DMS53 treated with DMSO at 0.1 percent for 48 hours (cell line): ENCODE results near the gene SKIC8.

ENCODE experiments used
- DNase-seq: peaks from one replicate; lab custom pipeline; 2025; ENCODE audit not compliant: unreplicated experiment; lab: John Stamatoyannopoulos, UW

The SKIC8 gene

DNA sequence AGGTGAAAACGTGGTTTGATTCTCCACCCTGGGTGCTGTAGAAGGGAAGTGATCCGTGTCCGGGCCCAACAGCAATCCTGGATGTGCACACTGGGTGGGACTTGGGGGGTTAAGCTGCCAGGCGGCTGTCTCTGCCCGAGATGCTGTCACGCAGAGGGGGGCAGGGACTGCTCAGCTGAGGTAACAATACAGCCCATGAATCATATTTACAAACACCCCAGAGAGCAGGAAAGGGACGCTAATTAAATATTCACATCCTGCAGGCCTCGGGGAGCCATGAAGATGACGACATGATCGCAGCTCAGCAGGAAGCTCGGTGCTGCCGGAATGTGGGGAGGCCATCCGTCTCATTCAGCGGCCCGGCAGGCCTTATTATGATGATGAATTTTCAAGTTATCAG lies 22.8 kb upstream of the SKIC8 start:
- peak; percentile 41 for DNase-seq

DNA sequence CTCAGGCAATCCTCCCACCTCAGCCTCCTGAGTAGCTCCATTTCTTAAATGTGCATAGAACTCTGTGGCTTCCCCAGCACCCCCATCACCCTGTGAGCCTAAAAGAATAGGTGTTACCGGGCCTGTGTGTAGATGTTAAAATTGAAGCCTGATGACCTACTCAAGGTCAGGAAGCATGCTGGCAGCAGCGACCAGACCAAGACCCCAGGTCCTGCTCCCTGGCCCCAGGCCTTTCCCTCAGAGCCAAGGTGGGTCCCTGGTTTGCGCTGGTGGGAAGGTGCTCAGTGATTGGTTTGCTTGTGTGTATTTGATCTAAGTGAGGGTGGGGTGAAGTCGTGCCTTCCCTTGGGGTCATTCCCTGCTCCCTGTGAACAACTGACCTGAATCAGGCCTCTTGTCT lies 22.4 kb upstream of the SKIC8 start:
- DNase-seq: no peak

DNA sequence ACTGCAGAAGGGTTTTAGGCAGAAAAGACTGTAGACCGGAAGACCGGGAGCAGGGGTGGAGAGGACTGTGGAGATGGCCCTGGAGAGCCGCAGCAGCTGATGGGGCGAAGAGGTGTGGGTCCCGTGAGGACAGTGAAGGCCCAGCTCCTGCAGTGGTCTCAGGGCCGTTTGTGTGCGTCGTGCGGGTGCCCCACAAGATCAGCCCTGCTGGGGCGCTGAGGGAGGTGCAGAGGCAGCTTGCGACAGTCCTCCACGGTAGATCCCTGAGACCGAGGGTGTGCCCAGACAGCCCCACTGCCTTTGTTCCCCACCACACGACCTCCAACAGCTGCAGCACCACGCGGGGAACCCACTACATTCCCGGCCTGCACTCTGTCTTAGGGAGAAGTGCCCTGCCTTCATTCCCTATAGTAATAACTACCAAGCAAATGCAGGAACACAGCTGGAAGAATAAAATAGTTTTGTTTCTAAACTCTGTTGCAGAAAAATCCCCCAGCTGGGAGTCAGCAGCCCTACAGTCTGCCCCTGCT lies 21.7 kb upstream of the SKIC8 start:
- DNase-seq: no peak

DNA sequence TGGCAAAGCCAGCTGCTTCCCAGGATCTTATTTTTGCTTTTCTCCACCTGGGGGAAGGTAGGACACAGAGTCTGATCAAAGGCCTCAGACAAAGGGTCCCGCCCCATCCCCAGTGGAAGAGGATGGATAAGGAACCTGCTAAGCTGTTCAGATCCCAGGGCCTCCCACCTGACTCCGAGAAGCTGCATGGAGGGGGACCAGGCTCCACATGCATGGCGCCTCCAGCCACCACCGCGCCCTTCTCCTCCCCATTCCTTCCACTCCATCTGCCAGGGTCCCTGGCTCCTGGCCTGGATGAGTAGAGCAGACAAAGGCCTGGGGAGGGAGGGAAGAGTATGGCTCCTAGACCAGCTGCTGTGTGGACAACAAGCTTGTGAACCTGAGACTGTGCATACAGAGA lies 20.8 kb upstream of the SKIC8 start:
- DNase-seq: no peak

DNA sequence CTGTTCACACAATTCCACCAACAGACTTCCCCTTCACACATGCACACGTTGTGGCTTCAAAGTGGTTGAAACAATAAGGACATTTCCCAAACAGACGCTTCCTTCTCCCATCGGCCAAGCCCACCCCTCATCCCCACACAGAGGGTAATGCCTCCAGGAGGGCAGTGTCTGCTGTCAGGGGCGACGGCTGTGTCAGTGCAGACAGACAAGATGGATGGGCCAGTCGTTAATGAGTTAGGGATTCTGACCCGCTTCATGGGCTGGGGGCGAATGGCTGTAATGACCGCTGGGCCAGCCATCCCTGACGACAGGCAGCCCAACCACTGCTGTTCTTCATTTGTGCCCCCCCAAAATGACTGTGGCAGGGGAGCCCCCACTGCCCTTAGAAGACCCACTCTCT lies 20.2 kb upstream of the SKIC8 start:
- no peak for DNase-seq

DNA sequence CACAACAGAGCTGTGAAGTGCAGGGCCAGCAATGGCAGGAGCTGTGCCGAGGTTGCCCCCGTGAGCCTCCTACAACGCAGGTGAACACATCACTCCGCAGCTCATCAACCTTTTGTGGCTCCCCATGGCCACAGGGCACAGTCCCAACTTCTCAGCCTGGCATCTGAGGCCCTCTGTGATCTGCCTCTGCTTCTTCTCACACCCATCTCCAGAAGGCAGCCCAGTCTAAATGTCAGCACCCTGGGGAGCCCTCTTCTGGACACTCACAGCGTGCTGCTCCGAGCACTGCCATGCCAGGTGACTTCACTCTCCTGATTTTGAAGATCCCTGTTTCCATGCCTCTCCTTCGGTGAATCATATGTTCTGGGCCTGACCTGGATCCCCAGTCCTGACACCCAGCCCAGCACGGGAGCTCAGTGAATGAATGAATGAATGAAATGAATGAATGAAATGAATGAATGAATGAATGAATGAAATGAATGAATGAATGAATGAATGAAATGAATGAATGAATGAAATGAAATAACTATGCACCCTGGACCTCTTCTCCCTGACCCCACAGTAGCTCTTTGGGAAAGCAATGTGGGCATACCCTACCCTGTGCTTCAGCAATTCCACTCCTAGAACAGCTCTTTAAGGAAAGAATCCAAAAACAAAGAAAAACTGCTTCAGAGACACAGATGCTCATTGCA lies 17.9 kb upstream of the SKIC8 start:
- DNase-seq: no peak

DNA sequence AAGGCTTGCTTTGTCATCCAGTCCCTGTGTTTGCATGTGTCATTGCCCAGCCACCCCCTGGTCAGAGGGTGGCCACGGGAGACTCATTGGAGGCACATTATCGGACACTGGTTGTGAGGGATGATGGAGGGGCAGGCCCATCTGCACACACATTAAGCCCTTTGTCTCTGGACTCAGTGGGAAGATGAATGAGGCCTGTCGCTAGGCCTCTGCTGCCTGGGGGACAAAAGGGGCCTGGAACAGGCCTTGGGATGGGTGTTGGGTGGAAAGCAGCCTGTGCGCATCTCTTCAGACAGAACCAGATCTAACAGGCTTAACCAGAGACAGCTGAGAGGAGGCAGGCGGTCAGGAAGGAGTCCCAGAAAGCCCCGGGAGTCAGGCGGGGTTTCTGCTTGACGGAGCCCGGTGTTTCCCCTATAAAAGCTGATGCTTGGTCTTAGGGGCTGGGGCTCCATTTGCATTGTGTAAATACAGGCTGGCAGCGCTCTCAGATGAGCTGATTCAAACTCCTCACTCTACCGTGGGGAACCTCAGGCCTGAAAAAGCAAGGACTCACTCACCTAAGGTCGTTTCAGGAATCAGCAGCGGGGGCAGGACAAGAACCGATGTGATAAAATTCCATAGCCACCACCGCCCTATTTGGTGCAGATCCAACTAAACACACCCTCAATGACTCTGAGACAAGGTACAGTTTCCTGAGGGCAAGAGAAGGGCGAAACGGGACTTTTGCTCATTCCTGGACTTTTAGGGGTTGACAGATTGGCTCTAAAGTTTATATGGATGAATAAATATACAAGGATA lies 17.1 kb upstream of the SKIC8 start:
- no peak for DNase-seq

DNA sequence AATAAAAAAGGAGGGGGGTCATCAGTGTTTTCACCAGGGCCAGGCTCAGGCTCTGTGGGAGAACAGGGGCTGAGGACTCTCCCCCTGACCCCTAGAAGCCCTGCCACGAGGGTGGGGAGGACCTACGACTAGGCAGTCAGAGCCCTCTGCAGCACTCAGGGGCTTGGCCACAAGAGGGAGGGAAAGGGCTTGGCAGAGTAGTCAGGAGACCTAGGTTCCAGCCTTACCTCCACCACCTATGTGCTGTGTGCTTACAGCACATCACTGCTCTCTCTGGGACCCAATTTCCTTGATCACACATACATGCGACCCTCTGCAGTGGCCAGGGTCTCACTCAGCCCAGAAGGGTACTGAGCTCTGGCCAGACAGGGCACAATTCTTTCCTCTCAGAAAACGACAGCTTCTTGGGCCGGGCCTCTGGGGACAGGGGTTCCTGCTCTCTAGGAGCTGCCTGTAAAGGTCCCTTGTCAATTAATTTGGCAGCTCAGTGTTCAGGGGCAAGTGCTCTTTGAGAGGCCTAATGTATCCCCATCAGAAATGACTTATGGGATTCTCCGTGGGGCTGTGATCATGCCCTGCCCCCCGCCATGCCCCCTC lies 16.4 kb upstream of the SKIC8 start:
- DNase-seq: no peak

DNA sequence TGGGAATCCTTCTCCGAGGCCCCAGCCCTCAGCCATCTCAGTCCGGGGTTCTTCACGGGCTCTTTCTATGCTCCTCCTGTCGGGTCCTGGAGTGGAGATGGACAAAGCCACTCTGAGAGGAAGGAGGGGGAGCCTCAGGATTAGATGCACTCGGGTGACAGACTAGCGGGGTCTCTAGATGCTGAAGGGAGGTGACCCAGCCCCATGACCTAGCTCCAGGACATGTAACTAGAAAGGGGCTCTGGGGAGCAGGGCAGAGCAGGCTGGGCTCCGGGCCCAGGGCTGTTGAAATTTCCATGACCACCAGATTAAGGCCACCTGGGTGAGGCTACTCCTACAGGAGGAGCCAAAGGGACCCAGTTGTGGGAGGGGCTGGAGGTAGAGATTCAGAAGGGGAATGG lies 14.8 kb upstream of the SKIC8 start:
- no peak for DNase-seq

DNA sequence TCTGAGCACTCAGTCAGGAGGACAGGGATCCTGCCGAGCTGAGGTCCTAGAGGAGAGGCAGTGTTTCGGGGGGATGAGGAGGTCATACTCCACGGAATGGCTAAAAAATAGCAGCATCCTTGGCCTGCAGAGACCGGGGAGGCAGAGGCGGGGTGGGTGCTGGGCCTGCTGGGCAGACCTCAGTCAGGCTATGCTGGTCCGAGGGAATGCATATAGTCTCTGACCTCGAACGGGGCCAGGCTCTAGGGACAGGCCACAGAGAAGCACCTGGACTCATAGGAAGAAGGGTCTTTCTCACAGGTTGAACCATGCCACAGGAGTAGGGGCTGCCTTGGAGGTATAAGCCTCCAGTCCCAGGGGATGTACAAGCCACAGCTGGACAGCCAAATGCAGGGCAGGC lies 14.0 kb upstream of the SKIC8 start:
- DNase-seq: no peak

DNA sequence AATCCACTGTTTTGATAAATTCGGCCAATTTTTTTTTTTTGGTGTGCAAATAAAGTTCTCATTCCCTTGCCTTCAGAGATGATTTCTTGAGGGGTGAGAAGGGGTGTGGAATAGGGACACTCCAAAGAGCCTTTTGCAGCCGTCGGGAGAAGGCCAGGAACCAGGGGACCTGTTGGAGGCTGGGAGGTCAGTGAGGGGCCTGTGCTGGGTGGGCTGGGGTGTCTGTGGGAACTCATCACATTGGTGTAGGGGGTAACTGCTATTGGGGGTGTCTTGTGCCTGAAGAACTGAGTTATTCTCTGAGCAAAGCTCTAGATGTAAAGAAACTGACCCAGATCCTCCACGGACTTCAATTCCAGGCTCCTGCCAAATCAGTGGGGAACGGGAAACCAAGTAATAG lies 13.5 kb upstream of the SKIC8 start:
- DNase-seq: no peak

DNA sequence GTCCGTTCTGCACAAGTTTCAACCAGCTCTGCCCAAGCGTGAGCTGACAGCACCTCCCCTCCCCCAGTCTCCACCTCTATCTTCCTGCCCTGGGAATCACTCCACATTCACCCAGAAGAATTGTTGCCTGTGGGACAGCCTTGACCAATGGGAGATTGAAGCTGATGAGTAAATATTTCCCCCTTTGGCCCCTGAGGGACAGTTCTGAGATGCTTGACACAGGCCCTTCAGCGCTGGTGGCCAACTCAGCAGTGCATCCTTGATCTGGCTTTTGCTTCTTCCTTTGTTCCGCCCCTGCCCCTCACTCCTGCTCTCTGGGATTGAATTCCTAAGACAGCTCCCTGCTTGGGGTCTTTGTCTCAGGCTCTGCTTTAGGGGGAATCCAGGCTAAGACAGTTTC lies 13.1 kb upstream of the SKIC8 start:
- DNase-seq: no peak

DNA sequence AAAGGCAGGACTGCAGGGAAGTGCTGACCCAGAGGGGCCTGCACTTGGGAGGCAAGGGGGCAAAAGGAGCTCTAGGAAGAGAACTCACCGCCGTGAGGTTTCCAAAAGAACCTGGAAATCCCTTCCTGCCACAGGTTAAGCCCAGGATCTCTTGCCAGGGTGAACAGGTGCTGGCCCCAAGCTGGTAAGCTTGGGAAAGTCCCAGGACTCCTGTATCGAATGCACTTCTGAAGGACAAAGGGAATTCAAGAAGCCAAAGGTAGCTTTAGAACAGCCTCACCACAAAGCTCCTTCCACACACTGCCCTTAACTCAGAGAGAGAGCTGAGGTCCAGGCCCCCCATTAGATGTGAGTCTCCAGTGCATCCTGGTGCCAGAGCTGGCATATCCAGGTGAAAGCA lies 11.9 kb upstream of the SKIC8 start:
- DNase-seq: no peak

DNA sequence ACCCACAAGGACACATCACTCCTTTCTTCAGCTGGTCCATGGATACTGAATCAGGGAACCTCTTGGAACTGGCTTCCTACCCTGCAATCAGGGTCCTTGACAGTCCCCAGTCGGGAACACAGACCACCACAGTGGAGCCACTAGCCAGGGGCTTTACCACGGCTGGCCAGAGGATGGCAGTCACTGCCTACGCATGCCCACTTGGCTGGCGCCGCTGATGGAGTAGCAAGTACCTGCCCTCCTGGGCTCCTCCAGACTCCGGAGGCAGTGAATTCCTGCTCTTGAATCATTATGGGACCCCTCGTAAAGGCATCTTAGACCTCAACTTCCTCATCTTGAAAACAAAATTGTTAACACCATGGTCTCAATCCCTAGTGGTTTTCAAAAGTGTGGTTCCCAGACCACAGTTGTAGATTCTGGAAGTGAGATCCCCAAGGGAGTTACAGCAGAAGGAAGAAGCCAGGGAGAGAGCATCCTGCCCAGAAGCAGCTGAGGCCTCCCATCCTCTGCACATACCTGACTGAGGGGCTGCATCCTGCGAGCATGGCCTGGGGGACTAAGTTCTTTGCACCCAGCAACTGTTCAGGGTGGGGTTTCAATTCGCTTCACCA lies 9.1 kb upstream of the SKIC8 start:
- peak; percentile 22 for DNase-seq

DNA sequence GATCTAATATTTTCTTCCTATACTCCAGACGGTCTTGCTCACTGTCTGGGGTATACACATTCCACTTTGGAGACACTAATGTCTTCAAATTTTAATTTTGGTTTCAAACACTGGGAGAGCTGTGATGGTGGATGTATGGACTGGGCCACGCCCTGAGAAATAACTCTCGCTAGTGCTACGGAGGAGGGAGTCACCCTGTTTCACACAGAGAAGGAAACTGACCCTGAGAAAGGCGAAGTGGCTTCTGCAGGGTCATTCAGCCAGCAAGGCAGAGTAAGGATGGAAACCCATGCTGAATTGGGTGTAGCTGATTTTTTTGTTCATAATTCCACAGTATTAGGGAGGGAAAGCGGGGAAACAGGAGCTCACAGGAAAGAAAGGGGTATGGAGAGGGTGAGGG lies 8.6 kb upstream of the SKIC8 start:
- no peak for DNase-seq

DNA sequence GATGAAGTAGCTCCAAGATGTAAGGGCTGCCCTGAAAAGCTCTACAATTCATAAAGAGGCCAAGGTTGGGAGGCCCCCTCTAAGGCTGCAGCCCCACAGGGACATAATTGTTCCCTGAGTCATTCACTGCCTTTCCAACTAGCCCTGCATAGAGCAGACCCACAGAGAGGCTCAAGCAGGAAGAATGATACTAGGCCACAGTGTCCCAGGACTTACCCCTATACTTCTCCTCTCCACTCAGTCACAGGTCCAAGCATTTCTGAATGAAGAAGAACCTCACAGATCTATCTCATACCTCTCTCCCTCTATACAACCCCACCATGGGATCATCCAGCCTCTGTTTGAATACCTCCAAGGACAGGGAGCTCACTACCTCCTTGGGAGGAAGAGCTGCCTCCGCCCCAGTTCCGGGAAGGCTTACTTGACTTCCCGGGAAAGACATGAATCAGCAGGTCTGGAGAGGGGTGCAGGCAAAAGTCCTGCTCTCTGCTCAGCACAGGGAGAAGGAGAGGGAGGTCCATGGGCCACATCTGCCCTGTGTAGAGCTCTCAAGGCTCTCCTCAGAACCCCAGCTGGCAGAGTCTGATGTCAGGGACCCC lies 6.9 kb upstream of the SKIC8 start:
- no peak for DNase-seq

DNA sequence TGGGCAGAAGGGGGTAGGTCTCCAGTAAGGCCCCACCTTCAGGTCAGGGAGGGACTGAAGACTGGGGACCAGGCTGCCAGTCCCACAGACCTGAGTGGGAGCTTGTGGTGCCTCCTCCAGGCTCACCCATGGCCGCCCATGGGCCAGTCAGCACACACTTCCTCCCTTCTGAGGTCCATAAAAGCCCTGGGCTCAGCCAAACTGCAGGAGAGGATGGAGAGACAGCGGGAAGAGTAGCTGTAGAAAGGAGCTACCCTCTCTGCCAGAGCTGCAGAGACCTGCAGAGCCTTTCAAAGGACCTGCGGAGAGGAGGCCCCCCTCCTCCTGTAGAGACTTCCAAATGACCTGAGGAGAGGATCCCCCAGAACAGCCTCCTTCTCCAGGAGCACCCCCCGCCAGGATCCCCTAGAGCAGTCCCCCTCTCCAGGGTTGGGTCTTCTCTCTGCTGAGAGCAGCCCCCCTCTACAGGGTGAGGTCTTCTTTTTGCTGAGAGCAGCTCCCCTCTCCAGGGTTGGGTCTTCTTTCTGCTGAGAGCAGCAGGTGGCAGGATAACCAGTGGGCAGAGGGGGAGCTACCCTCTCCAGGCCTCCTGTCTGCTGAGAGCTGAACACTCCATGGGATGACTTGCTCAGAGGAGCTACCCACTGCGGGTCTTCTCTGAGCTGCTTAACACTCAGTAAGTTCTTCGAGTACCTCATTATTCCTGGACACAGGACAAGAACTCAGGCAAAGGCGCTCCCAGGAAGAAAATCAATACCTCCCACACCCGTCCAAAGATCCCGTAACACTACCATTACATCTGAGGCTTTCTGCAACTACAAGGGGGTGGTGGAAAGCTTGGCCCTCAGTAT lies 5.0 kb upstream of the SKIC8 start:
- no peak for DNase-seq

DNA sequence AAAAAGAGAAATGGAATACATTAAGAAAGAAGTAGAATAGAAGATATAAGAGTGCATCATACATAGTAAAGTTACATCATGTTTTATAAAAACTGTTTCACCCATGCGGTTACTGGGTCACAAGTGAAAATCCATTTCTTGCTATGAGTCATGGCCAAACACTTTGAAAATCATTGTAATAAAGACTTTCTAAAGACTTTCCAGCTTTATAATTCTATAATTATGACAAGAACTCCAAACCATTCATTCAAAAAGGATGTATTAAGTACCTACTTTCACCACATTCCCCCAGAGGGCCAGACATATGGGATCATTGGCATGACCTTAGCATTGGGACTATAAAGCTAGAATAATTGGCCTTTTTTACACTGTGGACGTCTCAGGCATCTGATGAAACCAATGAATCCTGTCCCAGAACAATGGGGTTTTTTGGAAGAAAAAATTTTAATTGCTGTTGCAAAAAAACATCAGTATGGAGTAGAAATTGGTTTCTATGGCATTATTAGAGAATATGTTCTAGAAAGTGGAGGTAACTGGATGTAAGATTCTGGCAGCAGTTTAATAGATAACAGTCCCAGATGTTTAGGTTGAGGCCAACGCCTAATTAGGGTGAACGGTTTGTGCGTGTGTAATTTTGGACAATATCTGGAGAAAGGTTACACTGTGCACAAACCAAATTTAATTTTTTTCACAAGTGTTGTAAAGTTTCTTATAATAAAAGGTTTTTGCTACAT lies 3.3 kb upstream of the SKIC8 start:
- no peak for DNase-seq

DNA sequence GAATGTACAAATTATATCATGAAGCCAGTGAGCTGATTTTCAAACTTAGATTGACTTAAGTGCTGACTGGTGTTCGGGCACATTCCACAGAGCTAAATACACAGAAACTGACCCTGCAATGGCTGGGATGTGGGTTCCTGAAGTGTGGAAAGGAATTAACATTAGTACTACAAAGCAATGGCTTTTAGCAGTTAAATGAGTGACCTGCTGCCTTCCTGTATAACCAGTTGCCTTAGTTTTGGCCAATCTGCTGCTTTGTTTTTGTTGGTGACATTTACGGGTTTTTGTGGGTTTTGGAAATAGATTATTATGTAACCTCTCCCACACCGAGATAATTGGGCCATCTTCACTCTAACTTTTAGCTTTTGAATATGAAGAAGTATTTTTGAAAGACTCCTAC lies 2.4 kb upstream of the SKIC8 start:
- DNase-seq: no peak

DNA sequence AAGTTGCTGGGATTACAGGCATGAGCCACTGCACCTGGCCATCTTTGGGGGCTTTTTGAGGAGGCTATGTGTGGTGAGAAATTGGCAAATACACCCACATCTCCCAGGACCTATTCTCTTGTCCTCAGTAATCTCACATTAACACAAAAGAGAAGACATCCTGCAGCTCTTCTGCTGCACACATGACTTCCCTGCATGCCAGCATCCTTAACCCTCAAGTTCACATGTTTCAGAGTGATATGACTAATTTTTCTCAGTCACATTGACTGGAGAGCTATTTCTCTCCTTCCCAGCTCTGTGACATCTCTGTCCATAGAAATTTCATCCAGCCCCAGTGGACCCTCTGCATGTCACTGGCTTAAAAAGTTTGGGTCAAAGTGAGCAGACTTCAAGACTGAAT lies 1.9 kb upstream of the SKIC8 start:
- no peak for DNase-seq
